Retinal pigment epithelial cell (primary cell): Measurements from ENCODE around the gene RDM1.

ENCODE experiments used
- DNase-seq: peaks from one replicate; pipeline ENCODE4 v3.0.0-alpha.2; 2010; ENCODE audit warnings: low read depth
- H3K4me3 ChIP-seq: 2 replicates; pipeline ENCODE4 v1.5.1; 2011; ENCODE audit warnings: mild to moderate bottlenecking, low read length, control low read depth, moderate library complexity
- CTCF ChIP-seq: conservative IDR thresholded peaks from 2 replicates; pipeline ENCODE4 v1.5.1; 2011; ENCODE audit warnings: low read depth, low read length, control low read depth, inconsistent platforms

Gene RDM1

DNA sequence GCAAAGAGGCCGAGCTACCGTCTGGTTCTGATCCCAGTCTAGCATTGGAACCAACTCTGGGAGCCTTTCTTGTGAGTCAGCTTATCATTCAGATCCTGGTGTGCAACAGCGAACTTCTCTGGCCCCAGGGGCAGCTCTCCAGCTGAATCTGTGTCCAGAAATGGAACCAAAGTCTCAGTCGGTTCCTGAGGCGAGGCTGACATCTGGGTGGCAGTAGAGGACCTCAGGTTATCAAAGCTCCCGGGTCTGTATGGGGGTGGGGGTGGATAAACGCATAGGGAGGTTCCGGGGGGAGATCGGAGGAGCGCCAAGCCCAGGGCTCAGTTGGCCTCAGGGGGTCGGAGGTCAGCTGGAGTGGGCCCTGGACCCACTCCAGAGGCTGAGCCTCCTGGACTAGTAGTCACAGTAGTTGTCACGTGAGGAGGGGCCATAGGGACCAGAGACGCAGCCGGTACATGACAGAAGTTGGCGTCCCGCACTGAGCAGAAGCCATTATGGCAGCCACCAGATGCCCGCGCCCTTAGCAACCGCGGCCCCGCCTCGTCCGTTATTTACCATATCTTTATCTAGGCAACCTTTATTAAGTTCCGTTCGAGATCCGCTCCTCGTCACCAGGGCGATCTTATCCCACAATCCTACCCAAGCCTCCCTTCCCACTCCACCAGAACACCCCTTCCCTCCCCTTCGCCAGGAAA is 12.9 kb downstream of the RDM1 start:
- no peak overlapping the region for H3K4me3 ChIP-seq
- TF ChIP-seq CTCF, result no peak
- no peak for DNase-seq

GRCh38 chr17:35915153-35915964 is 15.2 kb downstream of the RDM1 start:
- TF ChIP-seq CTCF, result no peak
- DNase-seq, result peak; percentile 24
- no peak overlapping the region for H3K4me3 ChIP-seq

GRCh38 chr17:35914354-35914753 is 16.2 kb downstream of the RDM1 start:
- no peak for DNase-seq
- no peak for TF ChIP-seq CTCF
- no peak overlapping the region for H3K4me3 ChIP-seq

DNA sequence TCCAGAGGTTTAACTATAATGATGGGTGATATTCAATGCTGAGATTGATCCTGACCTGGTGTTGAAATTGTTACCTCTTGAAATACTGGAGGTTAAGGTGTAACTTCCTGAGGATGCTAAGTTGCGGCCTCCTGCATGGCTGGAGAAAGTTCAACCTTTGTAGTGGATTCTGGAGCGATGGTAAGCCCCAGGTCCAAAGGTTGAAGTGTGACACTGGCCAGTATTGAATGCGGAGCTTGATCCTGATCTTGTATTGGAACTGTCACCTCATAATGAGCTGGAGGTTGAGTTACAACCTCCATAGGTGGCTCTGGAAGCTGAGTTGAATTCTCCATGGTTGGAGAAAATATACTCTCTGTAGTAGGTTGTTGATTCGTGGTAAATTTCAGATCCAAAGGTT is 17.0 kb downstream of the RDM1 start:
- no peak overlapping the region for H3K4me3 ChIP-seq
- DNase-seq, result no peak
- no peak for TF ChIP-seq CTCF

DNA sequence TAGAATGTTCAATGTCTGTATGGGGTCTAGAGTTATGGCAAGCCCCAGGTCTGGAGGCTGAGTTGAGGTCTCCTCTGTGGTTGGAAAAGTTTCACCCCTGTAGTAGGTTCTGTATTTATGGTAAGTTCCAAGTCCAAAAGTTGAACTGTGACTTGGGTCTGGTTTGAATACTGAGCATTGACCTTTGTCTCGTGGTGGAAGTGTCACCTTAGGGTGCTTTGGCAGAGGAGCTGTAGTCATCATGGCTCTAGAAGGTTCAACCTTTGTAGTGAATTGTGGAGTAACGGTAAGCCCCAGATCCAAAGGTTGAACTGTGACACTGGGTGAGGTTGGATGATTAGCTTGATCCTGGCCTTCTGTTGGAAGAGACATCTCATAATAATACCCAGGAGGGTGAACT is 17.6 kb downstream of the RDM1 start:
- no peak for TF ChIP-seq CTCF
- H3K4me3 ChIP-seq, result no peak overlapping the region
- no peak for DNase-seq

GRCh38 chr17:35912339-35912912 is 18.1 kb downstream of the RDM1 start:
- no peak overlapping the region for H3K4me3 ChIP-seq
- DNase-seq, result no peak
- no peak for TF ChIP-seq CTCF
